Muscle layer of colon (tissue), 2 donors: Measurements from ENCODE around the gene CDK5.
"Not testable (repeated sequence)": the region's sequence is repeated elsewhere in the genome, so short reads cannot be mapped to it uniquely, and the experiment has no call there.

ENCODE experiments used
- H3K27ac ChIP-seq: one replicate; pipeline ENCODE4 v1.7.0; 2013; ENCODE audit warnings: low read depth, mild to moderate bottlenecking, low read length, moderate library complexity
- H3K27me3 ChIP-seq, 2 donors: one replicate each; pipeline ENCODE4 v1.7.0; 2013; ENCODE audit warnings: low read length in 2 of 2, mild to moderate bottlenecking in 2 of 2; ENCODE audit not compliant: insufficient read depth in 2 of 2, control insufficient read depth in 1 of 2
- H3K36me3 ChIP-seq: one replicate; pipeline ENCODE4 v1.7.0; 2013; ENCODE audit warnings: mild to moderate bottlenecking, low read length; ENCODE audit not compliant: insufficient read depth
- H3K4me1 ChIP-seq: one replicate; pipeline ENCODE4 v1.7.0; 2013; ENCODE audit warnings: mild to moderate bottlenecking, low read length; ENCODE audit not compliant: insufficient read depth
- H3K4me3 ChIP-seq, 2 donors: one replicate each; pipeline ENCODE4 v1.7.0; 2013; ENCODE audit warnings: low read length in 2 of 2, low read depth in 1 of 2, mild to moderate bottlenecking in 1 of 2, moderate library complexity in 1 of 2
- H3K9ac ChIP-seq: one replicate; pipeline ENCODE4 v1.7.0; 2013; ENCODE audit warnings: low read length
- H3K9me3 ChIP-seq: one replicate; pipeline ENCODE4 v1.7.0; 2013; ENCODE audit warnings: mild to moderate bottlenecking, low read length
- donor health status: abdominal sarcoma.
- donor health status: Adenocarcinoma of cecum.

CDK5 gene

GRCh38 chr7:151047976-151048815, 9.5 kb downstream of the CDK5 start, which contains the start of gene ASIC3:
Gene ASIC3, plus strand, starts transcription at chr7:151048531. Its CDS starts 355 bp downstream, at chr7:151048886.
- peaks cover 0 to 6% of the 10 kb centered on the region in 2 donors for H3K27me3 ChIP-seq
- H3K36me3 ChIP-seq, result peaks cover 10% of the 10 kb centered on the region
- no peaks in the 10 kb centered on the region for H3K9me3 ChIP-seq
- no peak within 1 kb of the TSS for H3K4me3 ChIP-seq
- peaks cover 10% of the 10 kb centered on the region for H3K4me1 ChIP-seq
- H3K27ac ChIP-seq, result no peak within 1 kb of the TSS
- H3K9ac ChIP-seq, result no peak within 1 kb of the TSS

DNA sequence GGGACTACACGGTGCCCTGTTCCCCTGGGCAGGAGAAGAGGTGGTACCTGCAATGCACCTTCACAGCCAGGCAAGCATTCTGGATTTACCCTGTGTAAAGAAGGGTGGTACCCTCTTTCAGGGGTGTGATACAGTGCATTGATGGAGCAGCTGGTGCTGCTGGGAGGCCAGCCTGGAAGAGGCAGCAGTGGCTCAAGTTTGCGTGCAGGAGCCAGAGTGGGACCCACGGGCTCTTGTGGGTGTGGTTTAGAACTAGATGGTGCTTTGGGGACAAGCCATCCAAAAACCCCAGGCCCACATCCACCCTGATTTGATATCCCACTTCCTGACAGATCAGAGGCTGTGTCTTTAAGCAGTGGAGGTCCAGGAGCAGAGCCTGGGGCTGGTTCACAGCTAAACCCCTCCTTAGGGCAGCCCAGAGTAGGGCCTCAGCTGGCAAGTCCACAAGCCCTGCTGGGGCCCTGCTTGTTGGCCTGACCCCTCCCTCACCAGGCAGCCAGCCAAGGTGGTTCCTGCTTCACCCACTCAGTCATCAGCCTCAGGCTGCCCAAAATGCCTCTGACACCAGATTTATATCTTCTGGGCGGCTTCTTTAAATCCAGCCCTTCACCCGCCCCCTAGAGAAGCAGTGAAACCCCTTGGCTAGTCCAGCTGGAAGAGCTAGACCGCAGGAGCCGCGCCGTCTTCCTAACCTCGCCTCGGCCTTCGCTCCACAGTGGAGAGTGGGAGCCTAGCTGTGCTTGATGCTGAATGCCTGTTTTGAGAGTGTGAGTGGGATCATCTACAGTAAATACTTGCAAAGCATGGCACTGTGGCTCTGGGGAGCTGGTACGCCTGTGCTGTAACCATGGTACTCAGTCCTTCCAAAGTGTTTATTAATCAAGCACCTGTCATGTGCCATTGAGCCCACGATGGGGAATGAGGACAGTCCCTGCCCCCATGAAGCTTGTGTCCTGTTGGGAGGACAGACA, 10.8 kb downstream of the CDK5 start:
- no peak overlapping the region for H3K9ac ChIP-seq
- peaks cover 22% of the 10 kb centered on the region for H3K36me3 ChIP-seq
- H3K27me3 ChIP-seq, result peaks cover 0 to 6% of the 10 kb centered on the region in 2 donors
- peaks cover 10% of the 10 kb centered on the region for H3K4me1 ChIP-seq
- H3K27ac ChIP-seq, result no peak overlapping the region
- H3K9me3 ChIP-seq, result no peaks in the 10 kb centered on the region
- H3K4me3 ChIP-seq, result no peak overlapping the region

DNA sequence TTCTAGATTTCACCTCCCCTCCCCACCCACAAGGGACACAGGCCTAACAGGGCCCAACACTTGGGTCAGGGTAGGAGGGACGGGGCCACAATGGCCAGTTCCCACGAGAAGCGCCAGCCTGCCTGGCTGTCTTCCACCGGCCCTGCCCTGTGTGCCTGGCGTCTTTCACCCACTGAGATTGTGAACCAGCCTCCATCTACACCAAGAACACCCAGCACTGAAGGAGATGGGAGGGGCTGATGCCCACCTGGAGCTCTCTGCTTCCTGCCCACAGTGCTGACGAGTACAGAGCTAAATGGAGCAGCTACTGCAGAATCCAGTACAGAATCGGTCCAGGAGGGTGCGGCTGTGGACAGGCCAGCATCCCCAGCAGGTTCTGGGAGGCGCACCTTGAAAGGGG, 11.7 kb downstream of the CDK5 start:
- H3K4me3 ChIP-seq, result no peak overlapping the region
- peaks cover 10% of the 10 kb centered on the region for H3K4me1 ChIP-seq
- no peak overlapping the region for H3K27ac ChIP-seq

GRCh38 chr7:151045262-151045661, 12.4 kb downstream of the CDK5 start:
- H3K9ac ChIP-seq, result no peak overlapping the region
- peaks cover 0 to 4% of the 10 kb centered on the region in 2 donors for H3K27me3 ChIP-seq
- H3K4me3 ChIP-seq, result no peak overlapping the region
- H3K4me1 ChIP-seq, result peaks cover 10% of the 10 kb centered on the region
- peaks cover 26% of the 10 kb centered on the region for H3K36me3 ChIP-seq
- no peak overlapping the region for H3K27ac ChIP-seq
- no peaks in the 10 kb centered on the region for H3K9me3 ChIP-seq

More for the DNA sequence above, 11.7 kb downstream of the CDK5 start:
- H3K36me3 ChIP-seq, result peaks cover 26% of the 10 kb centered on the region
- no peaks in the 10 kb centered on the region for H3K9me3 ChIP-seq
- peaks cover 0 to 6% of the 10 kb centered on the region in 2 donors for H3K27me3 ChIP-seq
- no peak overlapping the region for H3K9ac ChIP-seq

- Histone ChIP-seq H3K4me3 (no peak overlapping the region), H3K9me3 (no peaks in the 10 kb centered on the region), H3K36me3 (peaks cover 26% of the 10 kb centered on the region)
These were observed 13.7 kb downstream of the CDK5 start for GRCh38 chr7:151043959-151044358.

GRCh38 chr7:151043449-151043848, 14.2 kb downstream of the CDK5 start:
- H3K9me3 ChIP-seq, H3K4me3 ChIP-seq, H3K9ac ChIP-seq, H3K27me3 ChIP-seq, H3K27ac ChIP-seq: not testable (repeated sequence)
- H3K36me3 ChIP-seq, result peaks cover 26% of the 10 kb centered on the region
- peaks cover 16% of the 10 kb centered on the region for H3K4me1 ChIP-seq

More at GRCh38 chr7:151043959-151044358, 13.7 kb downstream of the CDK5 start:
- H3K27me3 ChIP-seq, result no peaks in the 10 kb centered on the region
- H3K27ac ChIP-seq, result no peak overlapping the region
- H3K9ac ChIP-seq, result no peak overlapping the region
- H3K4me1 ChIP-seq, result peaks cover 11% of the 10 kb centered on the region

DNA sequence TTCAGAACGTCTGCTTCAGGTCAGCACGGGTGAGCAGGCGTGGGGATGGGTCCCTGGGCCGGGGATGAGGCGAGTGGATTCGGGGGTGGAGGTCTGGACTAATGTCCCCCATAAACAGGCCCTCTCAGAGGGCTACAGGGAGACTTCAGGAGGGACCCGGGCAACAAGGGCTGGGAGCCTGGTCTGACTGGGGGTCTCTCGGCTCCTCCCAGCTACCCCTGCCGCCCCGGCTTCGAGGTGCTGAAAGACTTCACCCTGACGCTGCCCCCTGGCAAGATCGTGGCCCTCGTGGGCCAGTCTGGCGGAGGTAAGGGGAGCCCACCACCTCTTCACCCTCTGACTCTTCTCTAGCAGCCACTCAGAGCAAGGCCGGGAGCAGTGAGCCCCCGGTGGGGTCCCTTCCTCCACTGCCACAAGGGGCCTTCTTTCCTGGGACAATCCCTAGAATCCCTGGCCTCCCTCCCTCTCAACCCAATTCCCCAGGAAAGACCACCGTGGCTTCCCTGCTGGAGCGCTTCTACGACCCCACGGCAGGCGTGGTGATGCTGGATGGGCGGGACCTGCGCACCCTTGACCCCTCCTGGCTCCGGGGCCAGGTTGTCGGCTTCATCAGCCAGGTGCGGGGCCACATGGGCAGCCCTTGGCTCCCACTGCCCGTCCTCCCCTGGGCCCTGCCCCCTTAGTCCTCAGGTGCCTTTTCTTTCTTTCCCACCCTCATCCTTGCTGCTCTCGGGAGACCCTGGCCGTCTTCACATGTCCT, 16.9 kb downstream of the CDK5 start:
- Histone ChIP-seq H3K27ac (no peak overlapping the region), H3K9me3 (no peaks in the 10 kb centered on the region), H3K4me3 (no peak overlapping the region), H3K27me3 (no peaks in the 10 kb centered on the region), H3K36me3 (peaks cover 41% of the 10 kb centered on the region), H3K9ac (no peak overlapping the region), H3K4me1 (peaks cover 6% of the 10 kb centered on the region)

- Histone ChIP-seq H3K4me3 (no peak overlapping the region), H3K4me1 (peaks cover 6% of the 10 kb centered on the region), H3K27ac (no peak overlapping the region), H3K9ac (no peak overlapping the region), H3K9me3 (no peaks in the 10 kb centered on the region), H3K27me3 (no peaks in the 10 kb centered on the region), H3K36me3 (peaks cover 41% of the 10 kb centered on the region)
These were observed 17.7 kb downstream of the CDK5 start for GRCh38 chr7:151039850-151040548.

DNA sequence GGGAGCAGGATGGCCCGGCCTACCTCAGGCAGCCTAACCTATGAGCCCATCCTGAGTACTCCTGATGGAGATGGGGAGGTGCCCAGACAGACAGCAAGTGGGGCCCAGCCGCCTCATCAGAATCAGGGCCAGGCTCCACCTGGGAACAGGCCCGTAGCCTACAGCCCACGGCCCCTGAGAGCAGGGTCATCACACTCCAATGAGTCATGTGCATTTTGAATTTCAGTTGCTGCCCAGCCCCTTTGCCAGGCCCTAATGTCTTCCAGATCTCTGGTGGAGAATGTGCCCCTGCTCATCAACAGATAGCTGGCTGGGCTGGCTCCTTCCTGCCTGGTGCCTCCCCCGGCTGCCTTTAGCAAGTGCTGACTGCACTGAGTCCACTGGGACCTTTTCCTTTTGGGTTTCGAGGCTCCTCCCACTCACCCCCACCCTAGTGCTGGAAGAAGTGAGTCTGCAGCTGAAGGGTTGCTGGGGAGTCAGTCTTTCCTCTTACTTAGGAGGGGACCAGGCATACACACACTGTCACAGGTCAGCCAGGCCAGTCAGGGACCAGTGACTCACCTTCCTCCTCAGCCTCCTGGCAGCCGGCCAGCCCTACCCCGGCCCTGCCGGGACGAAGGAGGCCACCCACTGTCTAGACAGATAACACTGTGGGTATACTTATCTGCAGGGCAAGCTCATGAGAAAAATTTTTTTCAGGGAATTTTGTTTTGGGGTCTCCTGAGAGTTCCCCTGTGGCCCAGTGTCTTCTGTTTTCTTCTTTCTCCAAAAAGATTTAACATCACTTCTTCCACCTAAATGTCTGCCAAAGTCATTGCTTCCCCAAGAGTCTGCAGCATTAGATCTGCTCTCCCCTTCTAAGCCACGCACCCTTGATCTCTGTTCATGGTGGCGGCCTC, 18.5 kb downstream of the CDK5 start:
- H3K36me3 ChIP-seq, result peaks cover 48% of the 10 kb centered on the region
- H3K9me3 ChIP-seq, result no peaks in the 10 kb centered on the region
- H3K9ac ChIP-seq, result no peak overlapping the region
- H3K4me3 ChIP-seq, result no peak overlapping the region
- H3K27ac ChIP-seq, result no peak overlapping the region
- peaks cover 6% of the 10 kb centered on the region for H3K4me1 ChIP-seq
- H3K27me3 ChIP-seq, result no peaks in the 10 kb centered on the region

- Histone ChIP-seq H3K9me3 (no peaks in the 10 kb centered on the region), H3K27ac (no peak overlapping the region), H3K9ac (no peak overlapping the region), H3K4me3 (no peak overlapping the region), H3K36me3 (peaks cover 39% of the 10 kb centered on the region), H3K4me1 (peaks cover 6% of the 10 kb centered on the region), H3K27me3 (no peaks in the 10 kb centered on the region)
These were observed 21.8 kb downstream of the CDK5 start for GRCh38 chr7:151035902-151036301.
